GM19397 (cell line): ENCODE measurements around the gene TLK1.
"Not testable (repeated sequence)": the region's sequence is repeated elsewhere in the genome, so short reads cannot be mapped to it uniquely, and the experiment has no call there.

ENCODE experiments used
- ATAC-seq: cut with Tn5 transposase; IDR thresholded peaks from one replicate; pipeline ENCODE4 v1.9.1; 2021; ENCODE audit warnings: mild to moderate bottlenecking, moderate library complexity; ENCODE audit not compliant: unreplicated experiment

The TLK1 gene

DNA sequence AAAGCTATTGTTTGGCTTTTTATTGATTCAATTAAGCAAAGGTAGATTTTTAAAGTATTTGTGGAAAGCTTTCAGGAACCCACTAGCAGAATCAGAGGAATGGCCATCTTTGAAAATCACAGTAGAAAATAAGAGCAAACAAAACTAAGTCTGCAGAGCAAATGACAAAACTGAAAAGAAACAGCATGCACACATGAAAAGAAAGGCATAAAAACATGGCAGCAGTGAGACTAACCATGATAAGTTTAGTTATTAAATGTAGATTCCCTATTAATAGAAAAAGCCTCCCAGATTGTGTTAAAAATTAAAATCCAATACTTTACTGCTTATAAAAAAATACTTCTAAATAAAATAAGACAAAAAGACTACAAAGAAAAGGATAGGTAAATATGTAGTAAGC, 9.1 kb upstream of the TLK1 start:
- no peak for ATAC-seq

DNA sequence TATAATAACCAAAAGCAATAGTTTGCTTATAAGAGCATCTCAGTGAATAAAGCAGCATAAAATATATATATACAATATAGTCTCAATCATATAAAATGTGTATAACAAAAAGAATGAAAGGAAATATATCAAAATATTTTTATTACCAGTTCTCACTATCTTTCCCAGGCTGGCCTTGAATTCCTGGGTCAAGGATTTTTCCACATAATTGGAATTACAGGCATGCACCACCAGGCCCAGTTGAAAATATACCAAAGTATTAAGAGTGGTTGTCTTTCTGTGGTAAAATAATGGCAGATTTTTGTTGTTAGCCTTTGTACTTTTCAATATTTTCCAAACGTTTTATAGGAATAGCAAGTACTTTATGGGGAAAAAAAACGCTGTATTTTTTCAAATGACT, 8.6 kb upstream of the TLK1 start:
- ATAC-seq: no peak

DNA sequence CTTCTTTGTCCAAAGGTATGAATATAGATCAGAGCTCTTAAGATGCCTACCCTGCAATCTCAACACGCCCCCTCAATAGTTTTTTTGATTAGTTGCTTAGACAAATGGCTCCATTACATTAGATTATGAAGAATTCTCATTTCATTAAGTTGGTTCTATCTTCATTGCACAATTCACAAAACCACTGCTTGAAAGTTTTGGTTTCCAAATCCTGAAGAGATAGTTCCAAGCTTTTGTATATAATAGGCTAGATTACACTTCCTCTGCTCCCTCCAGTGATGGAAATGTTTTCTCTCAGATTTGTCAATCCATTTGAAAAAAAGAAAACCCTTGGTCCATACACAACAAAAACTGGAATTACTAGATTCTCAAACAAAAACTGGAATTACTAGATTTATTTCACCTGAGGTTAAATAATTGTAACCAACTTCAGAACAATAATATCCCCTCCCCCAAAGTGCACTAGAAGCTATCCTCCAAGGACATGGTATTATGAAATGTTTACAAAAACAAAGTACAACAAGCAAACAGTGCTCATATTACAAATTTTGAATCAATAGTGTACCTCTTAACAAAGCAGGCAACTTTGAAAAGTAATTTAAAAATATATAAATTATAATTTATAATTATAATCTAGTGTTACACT, 6.8 kb upstream of the TLK1 start:
- ATAC-seq: no peak

DNA sequence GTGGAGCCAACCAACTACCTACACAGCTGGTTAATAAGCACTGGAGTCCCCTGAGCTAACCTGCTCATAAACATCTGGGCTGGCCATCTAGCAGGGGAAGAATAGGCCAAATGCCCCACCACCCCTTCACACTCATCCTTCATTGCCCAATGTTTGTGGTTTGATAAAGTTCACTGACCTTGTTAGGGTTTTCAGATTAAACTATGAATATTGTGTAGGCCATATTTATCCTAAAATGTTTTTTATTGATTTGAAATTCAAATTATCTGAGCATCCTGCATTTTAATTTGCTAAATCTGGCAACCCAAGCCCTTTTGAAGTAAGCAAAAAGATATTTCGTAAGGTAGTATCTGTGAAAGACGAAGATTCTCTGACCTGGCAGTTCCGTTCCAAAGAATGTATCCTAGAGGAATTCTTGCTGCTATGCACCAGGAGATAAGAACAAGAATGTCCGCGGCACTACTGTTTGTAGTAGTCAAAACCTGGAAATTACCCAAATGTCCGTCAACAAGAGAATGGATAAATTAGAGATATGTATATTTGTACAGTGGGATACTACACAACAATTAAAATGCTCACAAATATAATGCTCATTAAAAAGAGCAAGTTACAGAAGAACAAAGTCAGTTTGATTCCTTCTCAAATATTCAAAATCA, 5.8 kb upstream of the TLK1 start:
- ATAC-seq: no peak

DNA sequence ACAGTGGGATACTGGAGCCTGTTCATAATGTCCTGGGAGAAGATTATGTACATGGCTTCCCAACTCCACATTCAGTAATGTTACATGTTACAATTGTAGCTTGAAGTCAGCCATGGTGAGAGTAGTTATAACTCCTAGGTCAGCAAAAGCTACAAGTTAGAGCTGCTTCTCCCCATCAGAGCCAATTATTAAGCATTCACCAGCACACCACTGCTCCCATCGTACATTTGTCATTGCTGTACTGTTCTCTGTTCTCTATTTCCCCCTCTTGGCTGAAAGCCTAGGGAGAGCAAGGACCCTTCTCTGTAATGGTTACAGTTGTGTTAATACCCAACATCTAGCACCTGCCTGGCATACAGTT, 5.3 kb upstream of the TLK1 start:
- no peak for ATAC-seq

DNA sequence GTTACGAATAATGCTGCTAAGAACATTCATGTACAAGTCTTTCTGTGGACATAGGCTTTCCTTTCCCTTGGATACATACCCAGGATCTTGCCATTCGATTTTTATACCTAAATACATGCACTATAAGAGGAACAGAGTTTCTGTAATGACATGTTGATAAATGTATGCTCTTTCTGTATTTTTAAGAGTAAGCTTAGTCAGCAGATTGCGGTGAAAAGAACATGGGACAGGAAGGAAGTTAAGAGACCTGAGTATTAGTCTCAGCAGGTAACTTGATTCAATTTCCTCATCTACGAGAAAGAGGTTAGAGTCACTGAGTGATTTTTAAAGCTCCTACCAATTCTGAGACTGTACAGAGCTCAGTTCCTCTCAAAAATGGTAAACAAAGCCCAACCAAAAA, 2.6 kb upstream of the TLK1 start:
- no peak for ATAC-seq

DNA sequence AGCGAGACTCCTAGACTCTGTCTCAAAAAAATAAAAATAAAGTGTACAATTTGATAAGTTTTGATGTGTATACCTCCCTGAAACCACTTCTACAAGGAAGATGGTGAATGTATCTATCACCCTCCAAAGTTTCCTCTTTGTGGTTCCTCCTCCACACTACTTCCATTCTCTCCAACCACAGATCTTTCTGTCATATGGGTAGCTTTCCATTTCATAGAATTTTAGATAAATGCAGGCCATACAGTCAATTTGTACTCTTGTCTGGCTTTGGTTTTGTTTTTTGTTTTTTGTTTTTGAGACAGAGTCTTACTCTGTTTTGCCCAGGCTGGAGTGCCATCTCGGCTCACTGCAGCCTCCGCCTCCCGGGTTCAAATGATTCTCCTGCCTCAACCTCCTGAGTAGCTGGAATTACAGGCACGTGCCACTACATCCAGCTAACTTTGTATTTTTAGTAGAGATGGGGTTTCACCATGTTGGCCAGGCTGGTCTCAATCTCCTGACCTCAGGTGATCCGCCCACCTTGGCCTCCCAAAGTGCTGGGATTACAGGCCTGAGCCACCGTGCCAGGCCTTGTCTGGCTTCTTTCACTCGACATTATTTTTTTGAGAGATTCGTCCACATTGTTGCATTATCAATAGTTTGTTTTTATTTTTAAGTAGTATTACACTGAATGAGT, 2.0 kb upstream of the TLK1 start:
- ATAC-seq: not testable (repeated sequence)

DNA sequence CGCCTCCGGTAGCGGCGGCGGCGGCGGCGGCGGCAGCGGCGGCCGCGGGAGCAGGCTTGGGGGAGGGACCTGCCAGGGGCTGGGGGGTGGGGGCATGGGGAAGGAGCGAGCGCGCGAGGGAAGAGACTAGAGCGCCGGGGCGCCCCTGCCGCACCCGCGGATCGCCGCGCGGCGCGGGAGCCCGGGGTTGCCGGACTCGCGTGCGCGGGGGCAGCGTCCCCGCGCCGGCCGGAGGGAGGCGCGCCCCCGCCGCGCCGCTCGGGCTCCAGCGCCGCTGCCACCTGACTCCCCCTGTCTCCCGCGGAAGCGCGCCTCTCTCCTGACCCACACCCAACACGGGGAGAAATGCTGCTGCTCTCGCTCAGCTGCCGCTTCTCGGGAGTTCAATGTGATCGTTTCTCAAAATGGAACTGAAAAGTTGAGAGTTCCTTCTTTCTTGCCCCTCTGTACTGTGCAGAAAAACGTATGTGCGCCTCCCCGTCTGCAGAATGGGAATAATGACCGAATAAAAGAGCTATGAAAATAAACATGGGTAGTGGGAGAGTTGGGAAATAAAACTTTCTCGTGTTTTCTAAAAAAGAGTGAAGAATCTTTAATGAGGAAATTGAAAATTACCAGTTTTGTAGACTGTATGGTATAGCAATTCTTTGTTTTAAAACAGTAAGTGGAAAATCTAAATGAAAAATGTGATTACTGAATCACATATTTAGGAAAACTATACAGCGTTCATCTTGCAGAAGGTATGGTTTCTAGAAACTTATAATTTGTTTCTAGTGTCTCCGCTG, 455 bp upstream of the TLK1 start:
- peak; percentile 62 for ATAC-seq

DNA sequence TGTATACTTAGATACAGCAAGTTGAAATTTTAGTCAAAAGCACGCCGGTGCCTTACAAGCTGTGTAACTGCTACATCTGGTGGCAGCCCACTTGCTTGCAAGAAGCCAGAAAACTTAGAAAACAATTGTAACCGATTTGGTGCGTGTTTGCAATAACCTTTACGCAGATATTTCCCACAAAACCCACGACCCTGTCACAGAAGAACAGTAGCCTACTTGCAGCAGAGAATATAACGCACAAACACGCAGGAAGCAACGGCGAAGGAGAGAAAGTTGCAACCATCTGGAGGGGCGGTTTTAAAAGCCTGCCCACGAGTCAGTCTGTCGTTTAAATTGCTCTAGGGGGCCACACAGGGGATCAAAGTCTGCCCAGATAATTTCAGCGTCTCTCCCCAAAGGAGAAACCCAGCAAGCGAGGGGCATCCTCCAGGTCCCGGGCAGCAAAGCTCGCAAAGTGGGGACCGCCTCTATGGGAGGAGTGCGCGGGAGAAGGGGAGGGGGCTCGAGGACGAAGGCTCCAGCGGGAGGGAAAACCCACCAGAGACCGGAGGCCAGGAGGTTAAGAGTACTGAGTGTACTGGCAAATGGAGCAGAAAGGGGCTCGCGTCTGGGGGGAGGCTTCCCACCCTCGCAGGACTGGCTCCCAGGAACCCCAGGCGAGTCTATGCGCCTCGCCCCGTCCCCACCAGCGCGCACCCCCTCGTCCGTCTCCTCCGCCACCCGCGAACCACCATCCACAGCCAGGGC, 1.1 kb downstream of the TLK1 start:
- peak; percentile 13 for ATAC-seq

DNA sequence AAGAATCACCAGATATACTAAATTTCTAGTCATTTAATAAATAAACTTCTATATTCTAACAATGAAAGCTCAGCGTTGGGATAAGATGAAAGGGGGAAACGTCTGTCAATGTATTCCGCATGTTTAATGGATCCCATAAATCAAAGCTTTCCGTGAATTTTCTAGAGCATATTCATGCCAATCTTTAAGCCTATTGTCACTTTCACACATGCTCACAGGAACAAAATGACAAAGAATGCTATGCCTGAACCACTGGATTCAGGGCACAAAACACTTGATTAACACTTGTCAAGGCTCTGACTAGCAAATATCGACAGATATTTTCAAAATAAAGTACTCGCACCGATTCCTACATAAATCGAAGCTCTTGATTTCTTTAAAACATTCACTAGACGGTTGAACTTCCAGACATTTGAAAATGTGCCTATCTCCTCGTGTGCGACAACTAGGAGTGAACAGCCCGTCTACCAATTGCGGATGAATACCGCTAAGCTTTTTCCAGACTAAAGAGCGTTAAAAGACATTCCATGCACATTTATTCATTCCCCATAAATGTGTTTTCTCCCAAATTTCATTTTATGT, 1.8 kb downstream of the TLK1 start:
- ATAC-seq: no peak

DNA sequence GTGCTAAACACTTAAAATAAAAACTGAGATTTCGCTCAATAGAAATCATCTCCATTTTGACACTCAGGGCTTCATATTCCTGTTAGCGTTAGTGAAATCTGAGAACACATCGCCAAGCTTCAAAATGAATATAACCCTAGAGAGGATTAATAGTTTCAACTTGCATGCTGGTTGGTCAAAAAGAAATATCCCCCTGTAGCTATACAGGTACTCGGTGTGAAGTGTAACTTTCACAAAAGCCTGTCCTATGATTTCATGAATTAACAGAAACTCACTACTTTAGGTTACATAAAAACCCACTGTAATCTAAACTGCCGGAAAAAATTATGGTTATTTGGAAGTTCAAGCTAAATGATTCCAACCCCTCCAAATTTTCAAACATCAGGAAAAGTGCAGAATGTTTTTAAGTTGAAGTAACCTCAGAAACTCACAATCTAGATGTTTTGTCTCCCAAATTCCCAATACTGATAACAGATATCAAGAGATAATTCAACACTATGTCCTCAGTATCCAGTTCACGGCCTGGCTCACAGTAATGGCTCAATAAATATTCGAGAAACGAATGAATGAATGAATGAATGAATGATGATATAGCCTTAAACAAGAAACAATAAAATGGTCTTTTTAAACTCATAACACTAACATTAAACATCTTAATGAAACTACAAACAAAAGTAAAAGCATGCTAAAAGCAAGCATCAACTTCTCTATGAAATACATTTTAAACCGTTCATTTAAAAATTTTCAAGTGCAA, 2.5 kb downstream of the TLK1 start:
- no peak for ATAC-seq

DNA sequence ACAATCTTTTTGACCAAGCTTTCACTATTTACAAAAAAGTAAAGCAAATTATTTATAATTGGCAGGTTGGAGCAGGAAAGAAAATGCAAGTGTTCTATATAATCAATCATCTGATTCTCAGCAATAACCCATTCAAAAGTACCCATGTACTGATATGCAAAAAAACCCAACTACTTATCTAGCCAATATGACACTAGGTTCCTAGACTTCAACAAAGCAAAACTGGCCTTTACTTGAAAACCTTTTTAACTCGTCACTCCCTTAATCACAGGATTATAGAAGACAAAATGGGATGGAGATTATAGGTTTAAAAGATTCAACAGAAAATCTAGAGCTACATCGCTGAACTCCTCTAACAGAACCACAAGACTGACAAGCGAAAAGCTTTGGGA, 3.6 kb downstream of the TLK1 start:
- ATAC-seq: no peak

DNA sequence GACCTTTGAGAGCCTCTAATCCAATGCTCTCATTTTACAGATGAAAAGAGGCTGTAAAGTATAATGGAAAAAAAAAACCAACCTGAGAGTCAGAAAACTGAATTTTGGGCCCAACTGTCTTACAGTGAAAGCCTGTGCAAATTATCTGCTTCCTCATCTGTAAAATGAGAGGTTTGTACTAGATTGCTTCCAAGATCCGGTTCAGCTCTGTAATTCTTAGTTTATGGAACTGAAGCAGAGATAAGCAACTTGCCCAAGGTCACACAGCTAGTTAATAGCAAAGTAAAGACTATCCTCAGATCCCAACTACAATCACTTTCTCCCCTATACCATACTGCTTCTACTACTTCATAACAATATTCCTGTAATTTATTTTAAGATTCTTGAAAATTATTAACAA, 6.3 kb downstream of the TLK1 start:
- ATAC-seq: no peak

DNA sequence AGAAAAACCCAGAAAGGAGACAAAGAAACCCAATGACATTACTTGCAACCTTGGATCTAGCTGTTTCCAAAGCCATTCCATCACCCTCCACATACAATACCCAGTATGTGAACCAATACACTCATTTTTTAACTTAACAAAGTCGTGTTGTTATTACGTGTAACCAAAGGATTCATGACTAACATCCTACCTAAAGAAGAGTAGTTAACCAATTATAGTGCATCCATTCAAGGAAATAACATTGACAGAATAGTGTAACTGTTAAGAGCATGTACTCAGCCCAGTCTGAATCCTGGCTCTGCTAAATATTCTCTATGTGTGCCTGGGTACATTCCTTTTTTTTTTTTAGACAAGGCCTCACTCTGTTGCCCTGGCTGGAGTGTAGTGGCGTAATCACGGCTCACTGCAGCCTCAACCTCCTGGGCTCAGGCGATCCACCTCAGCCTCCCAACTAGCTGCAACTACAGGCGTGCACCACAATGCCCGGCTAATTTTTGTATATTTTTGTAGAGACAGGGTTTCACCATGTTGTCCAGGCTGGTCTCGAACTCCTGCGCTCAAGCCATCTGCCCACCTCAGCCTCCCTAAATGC, 9.9 kb downstream of the TLK1 start:
- no peak for ATAC-seq

DNA sequence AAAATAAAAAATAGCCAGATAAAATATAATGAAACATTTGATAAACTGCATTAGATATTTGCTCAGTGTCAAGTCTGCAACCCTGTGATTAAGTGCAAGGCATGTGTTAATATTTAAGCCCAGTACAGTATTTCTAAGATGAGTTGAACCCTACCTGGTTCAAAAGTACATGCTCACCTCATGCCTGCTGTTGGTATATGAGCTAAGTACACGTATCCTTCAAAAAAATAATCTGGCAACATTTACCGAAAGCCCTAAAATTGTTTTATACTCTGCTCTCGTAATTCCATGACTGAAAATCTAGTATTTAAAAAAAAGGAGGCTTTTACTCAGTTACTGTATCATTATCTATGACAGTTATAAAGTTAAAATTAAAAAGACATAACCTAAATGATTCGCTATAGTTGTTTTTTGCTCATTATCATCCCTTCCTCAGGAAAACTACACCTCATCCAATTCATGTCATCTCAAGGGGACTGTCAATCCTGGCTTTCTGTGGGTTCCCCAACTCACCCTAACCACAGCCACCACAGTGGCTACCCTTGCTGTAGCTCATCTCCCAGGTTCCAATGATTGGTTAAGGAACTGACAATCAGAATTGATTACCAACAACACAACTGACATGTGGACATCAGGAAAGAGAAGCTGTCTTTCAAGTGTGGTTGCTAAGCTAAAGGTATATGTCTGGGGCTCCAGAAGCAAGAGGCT, 10.6 kb downstream of the TLK1 start:
- ATAC-seq: no peak

DNA sequence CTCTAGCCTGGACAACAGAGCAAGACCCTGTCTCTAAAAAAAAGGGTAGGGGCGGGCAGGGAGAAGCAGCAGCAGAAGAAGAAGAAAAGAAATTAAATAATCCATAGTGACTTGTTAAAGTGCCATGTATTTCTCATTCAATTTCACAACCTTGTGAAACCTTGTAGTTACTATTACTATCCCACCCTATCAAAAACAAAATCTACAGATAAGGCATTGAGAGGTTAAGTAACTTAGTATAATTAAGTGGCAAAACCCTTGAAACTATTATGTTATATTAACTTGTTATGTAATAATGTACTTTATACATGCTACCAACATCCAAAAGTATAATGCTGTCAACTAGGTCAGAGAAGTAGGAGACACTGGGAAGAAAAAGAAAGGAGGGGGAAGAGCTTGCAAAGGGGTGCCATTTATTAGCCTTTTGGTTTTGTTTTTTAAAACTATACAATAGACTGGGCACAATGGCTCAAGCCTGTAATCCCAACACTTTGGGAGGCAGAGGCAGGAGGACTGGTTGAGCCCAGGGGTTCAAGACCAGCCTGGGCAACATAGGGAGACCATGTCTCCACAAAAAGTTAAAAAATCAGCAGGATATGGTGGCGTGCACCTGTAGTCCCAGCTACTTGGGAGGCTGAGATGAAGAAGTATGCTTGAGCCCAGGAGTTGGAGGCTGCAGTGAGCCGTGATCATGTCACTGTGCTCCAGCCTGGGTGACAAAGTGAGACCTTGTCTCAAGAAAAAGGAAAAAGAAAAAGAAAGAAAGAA, 11.3 kb downstream of the TLK1 start:
- no peak for ATAC-seq

DNA sequence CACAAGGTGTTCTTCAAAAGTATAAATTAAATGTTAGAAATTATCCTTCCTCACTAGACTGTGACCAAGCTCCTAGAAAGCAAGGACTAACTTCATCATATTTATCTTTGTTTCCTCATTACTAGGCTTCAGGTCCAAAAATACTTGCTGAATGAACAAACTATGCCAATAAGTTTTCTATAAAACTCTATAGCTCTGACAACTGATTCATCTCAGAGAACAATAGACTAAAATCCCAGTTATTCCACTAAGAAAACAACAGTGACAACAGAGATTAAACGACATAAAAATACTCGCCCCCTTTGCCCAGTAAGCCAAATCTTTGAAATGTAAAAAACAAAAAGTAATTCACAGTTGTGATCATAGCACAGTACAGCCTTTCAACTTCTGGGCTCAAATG, 13.6 kb downstream of the TLK1 start:
- ATAC-seq: no peak

DNA sequence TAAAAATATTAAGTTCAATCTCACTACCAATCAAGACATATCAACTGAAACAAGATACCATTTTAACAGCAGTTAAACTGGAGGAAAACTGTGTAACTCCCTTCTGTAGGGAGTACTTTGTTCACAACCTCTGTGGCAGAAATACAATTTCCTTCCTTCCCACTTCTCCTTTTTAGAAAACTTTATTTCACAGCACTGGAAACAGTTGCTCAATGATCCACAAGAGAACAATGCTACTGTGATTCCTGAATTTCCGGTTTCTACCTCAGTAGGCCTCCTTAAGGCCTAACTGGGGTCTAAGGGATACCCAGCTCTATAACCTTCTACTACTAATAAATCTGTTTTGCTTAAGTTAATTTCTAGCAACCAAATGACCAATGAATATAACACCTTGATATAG, 14.1 kb downstream of the TLK1 start:
- ATAC-seq: no peak
